Measurements from ENCODE around the gene APBB1IP.
"Not testable (repeated sequence)": the region's sequence is repeated elsewhere in the genome, so short reads cannot be mapped to it uniquely, and the experiment has no call there.

Gene APBB1IP

DNA sequence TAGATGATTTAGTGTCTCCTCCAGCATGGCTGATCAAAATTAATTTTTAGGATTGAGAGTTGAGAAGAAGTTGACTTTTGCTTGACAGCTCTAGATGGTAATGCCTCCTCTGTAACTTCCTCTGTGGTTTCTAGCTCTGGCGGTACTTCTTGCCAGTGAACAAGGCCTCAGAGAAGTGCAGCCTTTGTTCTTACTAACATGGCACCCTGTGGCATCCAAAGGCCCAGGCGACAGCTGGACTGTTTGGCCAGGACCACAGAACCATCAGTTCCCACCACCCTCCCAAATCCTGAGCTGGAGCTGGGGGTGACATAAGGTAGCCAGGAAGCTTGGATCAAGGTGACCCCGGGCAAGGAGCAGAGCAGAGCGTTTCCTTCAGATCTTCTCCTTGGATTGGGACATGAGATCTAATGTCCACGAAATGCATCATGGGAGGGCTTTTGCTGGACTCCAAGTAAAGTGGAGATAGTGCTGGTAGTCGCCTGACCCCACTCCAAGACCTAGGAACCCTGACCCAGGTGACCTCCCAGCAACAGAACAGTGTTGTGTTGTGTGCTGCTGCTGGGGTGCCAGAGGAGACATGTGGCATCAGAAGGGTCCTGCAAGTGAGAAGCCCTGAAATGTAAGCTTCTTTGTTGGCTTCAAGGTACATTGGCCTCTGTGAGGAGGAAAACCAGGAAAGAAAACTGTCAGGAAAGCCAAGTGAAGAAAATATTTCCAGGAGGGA lies 41.8 kb downstream of the APBB1IP start:
- no peak for DNase-seq (ENCODE audit: low read depth)

DNA sequence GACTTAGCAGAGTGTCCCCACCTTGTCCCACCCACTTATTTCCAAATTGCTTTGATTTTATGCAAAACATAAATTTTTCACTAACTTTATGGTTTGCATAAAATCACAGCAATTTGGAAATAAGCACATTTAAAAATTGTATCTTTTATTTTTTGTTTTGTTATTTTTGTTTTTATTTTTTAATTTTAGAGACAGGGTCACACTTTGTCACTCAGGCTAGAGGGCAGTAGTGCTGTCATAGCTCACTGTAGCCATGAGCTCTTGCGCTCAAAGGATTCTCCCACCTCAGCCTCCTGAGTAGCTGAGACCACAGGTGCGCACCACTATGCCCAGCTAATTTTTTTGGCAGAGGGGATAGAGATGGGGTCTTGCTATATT lies 43.2 kb downstream of the APBB1IP start:
- no peak for DNase-seq (ENCODE audit: low read depth)

- no peak for DNase-seq (ENCODE audit: low read depth)
Measured at GRCh38 chr10:26481914-26482550, 43.9 kb downstream of the APBB1IP start.

- no peak for DNase-seq (ENCODE audit: low read depth)
Measured at GRCh38 chr10:26483554-26483953, 45.4 kb downstream of the APBB1IP start.

DNA sequence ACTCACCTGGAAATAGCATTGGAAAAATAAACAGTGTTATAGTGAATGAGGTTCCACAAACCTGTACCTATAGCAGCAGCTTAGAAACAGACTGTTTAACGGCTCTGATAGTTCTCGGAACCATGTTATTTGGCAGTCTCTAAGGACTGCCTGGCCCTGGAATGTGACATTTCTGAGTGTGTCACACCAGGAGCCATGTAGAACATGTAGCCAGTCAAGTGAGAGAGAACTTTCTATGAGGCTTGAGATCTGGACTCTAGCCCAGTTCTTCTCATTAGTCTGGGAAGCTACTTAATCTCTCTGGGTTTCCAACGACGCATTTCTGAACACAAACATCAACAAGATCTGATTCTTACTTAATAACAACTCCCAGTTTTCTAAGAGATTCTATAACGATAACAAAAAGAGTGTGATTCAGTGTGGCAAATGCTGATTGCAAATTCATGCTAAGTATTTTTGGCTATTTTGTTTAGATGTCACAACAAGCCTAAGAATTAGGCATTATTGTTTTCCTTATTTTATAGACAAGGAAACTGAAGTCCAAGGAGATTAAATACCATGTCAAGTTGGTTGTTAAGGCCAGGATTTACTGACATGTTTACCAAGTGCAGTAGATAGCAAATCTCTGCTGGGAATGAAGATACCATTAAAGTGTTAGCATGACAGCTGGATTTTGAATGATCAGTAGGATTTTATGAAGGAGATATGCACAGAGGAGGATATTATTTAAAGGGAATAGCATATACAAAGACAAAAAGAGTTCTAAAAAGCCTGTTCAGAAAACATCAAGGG lies 47.2 kb downstream of the APBB1IP start:
- no peak for DNase-seq (ENCODE audit: low read depth)

GRCh38 chr10:26486304-26486703 lies 48.2 kb downstream of the APBB1IP start:
- peak; percentile 54 for DNase-seq (ENCODE audit: low read depth)

DNA sequence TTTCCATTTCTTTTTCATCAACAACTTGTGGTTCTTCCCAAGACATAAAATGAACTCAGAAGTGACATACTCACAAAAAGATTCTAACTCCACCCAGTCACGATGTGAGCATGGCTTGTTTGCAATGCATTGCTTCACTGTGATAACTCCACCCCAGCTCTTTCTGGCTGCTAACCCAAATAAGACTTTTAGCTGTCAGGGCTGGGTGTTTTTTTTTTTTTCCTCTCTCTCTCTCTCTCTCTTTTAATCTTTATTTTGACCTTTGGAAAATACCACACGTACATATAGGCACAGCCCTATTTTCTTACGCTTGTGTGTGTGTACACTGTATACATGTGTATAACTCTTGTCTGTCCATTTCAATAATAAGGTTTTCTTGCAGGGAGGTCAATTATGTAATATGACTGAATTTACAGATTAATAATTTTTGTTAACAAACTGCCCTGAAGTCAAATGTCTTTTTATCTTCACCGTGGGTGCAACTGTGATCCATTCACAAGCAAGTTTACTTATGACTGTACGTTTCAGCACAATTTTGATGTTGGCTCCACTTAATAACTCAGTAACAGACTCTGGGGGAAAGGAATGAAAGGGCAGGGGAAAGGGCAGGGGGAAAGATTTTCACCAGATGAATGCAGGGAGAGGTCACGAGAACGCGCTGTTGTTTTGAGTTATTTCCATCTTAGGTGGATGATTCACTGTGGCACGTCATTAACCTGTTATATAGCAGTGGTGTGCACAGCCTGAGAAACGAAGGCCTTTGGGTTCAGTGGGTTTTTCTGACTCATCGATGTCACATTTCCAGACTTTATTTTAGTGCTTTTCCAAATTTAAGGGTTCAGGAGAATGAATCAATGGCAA lies 49.1 kb downstream of the APBB1IP start:
- peak; percentile 68 for DNase-seq (ENCODE audit: low read depth)

DNA sequence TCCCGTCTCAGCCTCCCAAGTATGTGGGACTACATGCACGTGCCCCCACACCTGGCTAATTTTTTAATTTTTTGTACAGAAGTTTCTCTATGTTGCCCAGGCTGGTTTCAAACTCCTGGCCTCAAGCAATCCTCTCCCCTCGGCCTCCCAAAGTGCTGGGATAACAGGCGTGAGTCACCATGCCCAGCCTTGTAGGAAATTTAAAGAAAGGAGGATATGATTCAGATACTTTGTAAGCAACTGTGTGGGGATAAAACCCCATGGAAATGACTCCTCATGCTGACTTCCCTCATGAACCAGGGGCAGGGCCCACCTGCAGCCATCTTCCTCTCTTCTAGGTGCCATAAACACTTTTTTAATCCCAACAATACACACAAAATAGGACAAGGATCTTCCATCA lies 50.2 kb downstream of the APBB1IP start:
- no peak for DNase-seq (ENCODE audit: low read depth)

DNA sequence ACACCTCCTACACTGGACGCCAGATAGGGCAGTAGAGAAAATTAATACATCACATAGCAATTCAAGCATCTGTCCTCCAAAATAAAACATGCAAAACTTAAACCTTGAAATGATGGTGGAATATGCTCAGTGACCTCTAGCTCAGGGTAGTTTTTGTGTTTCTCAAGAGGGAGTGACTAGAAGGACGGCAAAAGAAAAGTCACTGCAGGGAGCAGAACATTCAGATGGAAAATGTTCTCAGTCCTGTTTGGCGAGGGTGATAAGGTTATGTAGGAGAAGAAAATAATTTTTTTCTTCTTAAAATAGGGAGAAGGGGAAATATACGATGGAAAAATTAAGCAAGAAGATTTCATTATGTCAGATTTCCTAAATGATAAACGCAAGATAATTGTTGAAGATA lies 50.9 kb downstream of the APBB1IP start:
- DNase-seq (ENCODE audit: low read depth), result no peak

- DNase-seq (ENCODE audit: low read depth), result not testable (repeated sequence)
Measured at GRCh38 chr10:26490367-26490766, 52.2 kb downstream of the APBB1IP start.

DNA sequence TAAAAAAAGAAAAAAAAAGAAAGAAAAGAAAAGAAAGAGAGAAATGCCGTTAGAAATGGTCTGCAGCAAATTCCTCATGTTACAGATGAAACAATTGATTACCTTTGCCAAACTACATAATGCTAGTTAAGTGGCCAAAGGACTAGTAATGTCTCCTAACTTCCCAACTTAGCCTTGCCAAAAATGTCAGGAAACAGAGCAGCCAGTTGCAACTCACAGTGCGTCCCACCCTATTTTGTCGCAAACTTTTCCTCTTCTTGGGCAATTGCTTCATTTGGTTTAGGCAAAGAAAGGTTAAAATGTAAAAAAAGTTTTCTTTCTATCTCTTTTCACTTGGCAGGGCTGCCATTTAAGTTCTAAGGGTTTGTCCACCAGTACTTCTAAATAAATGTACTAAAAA lies 53.1 kb downstream of the APBB1IP start:
- DNase-seq (ENCODE audit: low read depth), result no peak

DNA sequence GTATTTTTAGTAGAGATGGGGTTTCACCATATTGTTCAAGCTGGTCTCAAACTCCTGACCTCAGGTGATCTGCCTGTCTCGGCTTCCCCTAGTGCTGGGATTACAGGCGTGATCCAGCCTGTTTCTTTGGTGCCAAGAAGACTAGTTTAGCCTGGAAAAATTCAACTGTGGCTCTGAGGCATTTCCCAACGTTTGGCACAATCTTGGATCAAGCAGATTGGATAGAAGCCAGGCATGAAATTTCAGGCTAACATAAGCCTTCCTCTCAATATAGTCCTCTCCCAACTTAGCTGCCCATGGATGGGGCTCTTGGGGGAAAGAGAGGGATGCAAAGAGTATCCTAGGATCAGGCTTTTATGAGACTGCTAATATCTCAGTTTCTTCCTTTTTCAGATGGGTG lies 53.8 kb downstream of the APBB1IP start:
- DNase-seq (ENCODE audit: low read depth), result no peak

DNA sequence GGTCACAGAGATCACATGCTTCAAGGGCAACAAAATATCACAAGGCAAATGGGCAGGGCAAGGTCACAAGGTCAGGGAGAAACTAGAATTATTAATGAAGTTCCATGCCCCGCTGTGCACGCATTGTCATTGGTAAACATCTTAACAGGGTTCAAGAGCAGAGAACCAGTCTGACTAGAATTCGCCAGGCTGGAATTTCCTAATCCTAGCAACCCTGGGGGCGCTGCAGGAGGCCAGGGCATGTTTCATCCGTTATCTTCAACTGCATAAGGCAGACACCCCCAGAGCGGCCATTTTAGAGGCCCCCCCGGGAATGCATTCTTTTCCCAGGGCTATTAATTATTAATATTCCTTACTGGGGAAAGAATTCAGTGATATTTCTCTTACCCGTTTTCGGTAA lies 54.6 kb downstream of the APBB1IP start:
- not testable (repeated sequence) for DNase-seq (ENCODE audit: low read depth)

GRCh38 chr10:26494018-26494417 lies 55.9 kb downstream of the APBB1IP start:
- no peak for DNase-seq (ENCODE audit: low read depth)

DNA sequence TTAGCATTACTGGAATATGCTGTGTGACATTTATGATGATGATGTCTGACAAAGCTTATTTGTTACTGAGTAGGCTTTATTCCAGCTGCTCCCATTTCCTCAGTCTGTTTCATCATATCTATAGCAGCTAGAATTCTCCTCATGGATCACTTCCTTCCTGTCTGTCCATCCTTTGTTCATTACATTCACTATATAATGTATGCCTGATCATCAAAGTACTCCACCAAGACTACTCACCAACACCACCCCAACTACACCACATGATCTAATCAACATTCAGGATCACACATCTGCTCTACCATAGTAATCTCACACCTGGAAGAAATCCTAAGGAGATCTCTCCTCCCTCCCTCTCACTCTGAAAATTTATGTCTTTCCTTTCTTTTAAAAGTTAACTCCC lies 61.3 kb downstream of the APBB1IP start:
- DNase-seq (ENCODE audit: low read depth), result no peak

- no peak for DNase-seq (ENCODE audit: low read depth)
Measured at GRCh38 chr10:26502986-26503385, 64.8 kb downstream of the APBB1IP start.

DNA sequence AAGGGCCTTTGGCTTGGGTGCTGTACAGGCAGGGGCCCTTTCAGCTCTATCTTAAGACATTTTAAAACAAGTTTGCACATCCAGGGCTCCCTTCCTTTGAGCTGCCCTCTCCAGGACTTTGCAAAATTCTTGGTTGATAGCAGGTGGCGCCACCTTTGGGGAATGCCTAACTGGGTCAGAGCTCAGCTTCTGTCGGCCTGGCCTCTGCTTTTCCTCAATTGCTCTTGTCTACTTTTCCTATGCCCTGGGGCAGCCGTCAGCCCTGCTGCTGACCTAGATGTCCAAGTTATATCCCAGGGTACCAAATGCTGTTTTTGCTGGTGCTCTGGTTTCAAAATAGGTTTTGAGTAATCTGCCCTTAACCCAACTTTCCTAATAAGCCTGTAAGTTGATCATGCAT lies 65.8 kb downstream of the APBB1IP start:
- DNase-seq (ENCODE audit: low read depth), result no peak

GRCh38 chr10:26504429-26504828 lies 66.3 kb downstream of the APBB1IP start:
- DNase-seq (ENCODE audit: low read depth), result not testable (repeated sequence)

DNA sequence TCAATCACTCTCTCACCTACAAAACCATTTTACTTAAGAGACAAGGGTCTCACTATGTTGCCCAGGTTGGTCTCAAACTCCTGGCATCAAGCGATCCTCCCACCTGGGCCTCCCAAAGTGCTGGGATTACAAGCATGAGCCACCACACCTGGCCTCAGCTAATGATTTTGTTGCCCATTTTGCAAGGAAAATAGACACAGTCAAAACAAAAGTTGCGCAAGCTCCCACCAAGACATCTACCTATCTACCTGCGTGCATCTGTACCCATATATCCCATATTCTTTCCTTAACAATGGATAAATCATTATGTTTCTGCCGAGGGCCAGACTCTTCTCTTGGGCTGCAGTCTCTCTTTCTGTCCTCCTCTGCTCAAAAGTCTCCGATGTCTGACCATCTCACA lies 67.3 kb downstream of the APBB1IP start:
- DNase-seq (ENCODE audit: low read depth), result no peak

- DNase-seq (ENCODE audit: low read depth), result no peak
Measured at GRCh38 chr10:26506736-26507135, 68.6 kb downstream of the APBB1IP start.

- no peak for DNase-seq (ENCODE audit: low read depth)
Measured at GRCh38 chr10:26507441-26507840, 69.3 kb downstream of the APBB1IP start.

DNA sequence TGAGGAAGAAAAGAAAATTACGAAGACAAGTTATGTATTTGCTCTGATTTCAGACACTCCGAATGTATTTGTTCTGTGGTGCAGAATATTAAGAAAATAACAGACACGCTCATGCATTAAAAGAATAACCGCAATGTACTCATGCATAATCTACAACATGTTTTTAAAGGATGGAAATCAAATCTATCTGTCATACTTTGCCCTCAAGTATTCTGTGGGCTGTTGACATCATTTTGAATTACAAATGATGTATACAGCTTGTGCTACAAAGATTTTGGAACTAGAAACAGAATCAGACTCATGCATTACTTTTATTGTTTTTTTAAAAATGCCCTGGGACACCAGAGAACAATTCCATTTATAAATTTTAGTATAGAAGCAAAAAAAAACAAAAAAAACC lies 69.9 kb downstream of the APBB1IP start:
- no peak for DNase-seq (ENCODE audit: low read depth)
